IMR-90 (cell line): Measurements from ENCODE around the gene PFKL.

ENCODE experiments used
- BHLHE40 ChIP-seq: fragments of 150-350 bp; IDR thresholded peaks from 2 replicates; pipeline ENCODE4 v1.6.1; 2016; ENCODE audit warnings: mild to moderate bottlenecking, low read depth, low read length
- CTCF ChIP-seq: conservative IDR thresholded peaks from 2 replicates; pipeline ENCODE4 v1.5.1; 2012; ENCODE audit warnings: mild to moderate bottlenecking, low read depth, low read length, improper control_type of control experiment
- MXI1 ChIP-seq: IDR thresholded peaks from 2 replicates; pipeline ENCODE4 v1.6.1; 2012; ENCODE audit warnings: low read depth, mild to moderate bottlenecking, low read length, moderate library complexity, borderline replicate concordance

GRCh38 chr21:44312716-44313115 is 12.9 kb downstream of the PFKL start:
- no peak for TF ChIP-seq CTCF
- TF ChIP-seq BHLHE40 = no peak
- TF ChIP-seq MXI1 = no peak
